Subcutaneous abdominal adipose tissue (tissue), 5 donors: ENCODE data around the gene CALML6.

ENCODE experiments used
- H3K27ac ChIP-seq: one replicate; pipeline ENCODE4 v1.7.0; 2013; ENCODE audit warnings: low read depth, mild to moderate bottlenecking, inconsistent platforms, low read length, moderate library complexity
- H3K27me3 ChIP-seq, 5 donors: one replicate each; pipeline ENCODE4 v1.7.0; 2013; ENCODE audit warnings: low read length in 5 of 5, inconsistent platforms in 1 of 5; ENCODE audit not compliant: control insufficient read depth in 5 of 5, insufficient read depth in 4 of 5
- H3K36me3 ChIP-seq, 5 donors: one replicate each; pipeline ENCODE4 v1.7.0; 2013; ENCODE audit warnings: low read length in 5 of 5; ENCODE audit not compliant: control insufficient read depth in 5 of 5, insufficient read depth in 5 of 5
- H3K4me1 ChIP-seq, 5 donors: one replicate each; pipeline ENCODE4 v1.7.0; 2013; ENCODE audit warnings: low read length in 5 of 5, mild to moderate bottlenecking in 3 of 5, moderate library complexity in 1 of 5; ENCODE audit not compliant: control insufficient read depth in 5 of 5, insufficient read depth in 5 of 5
- H3K4me3 ChIP-seq, 5 donors: one replicate each; pipeline ENCODE4 v1.7.0; 2013; ENCODE audit warnings: low read length in 5 of 5, low read depth in 1 of 5
- H3K9ac ChIP-seq, 5 donors: one replicate each; pipeline ENCODE4 v1.7.0; 2013; ENCODE audit warnings: low read length in 5 of 5, mild to moderate bottlenecking in 4 of 5, moderate library complexity in 3 of 5
- H3K9me3 ChIP-seq, 5 donors: one replicate each; pipeline ENCODE4 v1.7.0; 2013; ENCODE audit warnings: low read length in 5 of 5; ENCODE audit not compliant: control insufficient read depth in 5 of 5
- donor health status: healthy.
- donor health status: healthy.
- donor health status: healthy.
- donor health status: healthy.
- donor health status: healthy.

Gene CALML6

GRCh38 chr1:1954015-1954414 lies 39.0 kb downstream of the CALML6 start:
- no peak overlapping the region for H3K27ac ChIP-seq
- no peak overlapping the region for H3K4me3 ChIP-seq
- no peaks in the 10 kb centered on the region for H3K36me3 ChIP-seq
- H3K9ac ChIP-seq = no peak overlapping the region
- H3K27me3 ChIP-seq = peaks cover 7 to 33% (median 16%) of the 10 kb centered on the region in 5 donors
- H3K4me1 ChIP-seq = no peaks in the 10 kb centered on the region
- H3K9me3 ChIP-seq = no peaks in the 10 kb centered on the region

GRCh38 chr1:1954831-1955441 lies 39.9 kb downstream of the CALML6 start:
- no peaks in the 10 kb centered on the region for H3K36me3 ChIP-seq
- H3K4me1 ChIP-seq = peaks cover 0 to 5% (median 3%) of the 10 kb centered on the region in 5 donors
- no peak overlapping the region for H3K9ac ChIP-seq
- H3K27ac ChIP-seq = no peak overlapping the region
- H3K9me3 ChIP-seq = no peaks in the 10 kb centered on the region
- H3K27me3 ChIP-seq = peaks cover 8 to 39% (median 16%) of the 10 kb centered on the region in 5 donors
- no peak overlapping the region for H3K4me3 ChIP-seq

- H3K4me1 ChIP-seq = peaks cover 3 to 12% (median 11%) of the 10 kb centered on the region in 5 donors
- H3K4me3 ChIP-seq = no peak overlapping the region
- H3K9me3 ChIP-seq = no peaks in the 10 kb centered on the region
- H3K9ac ChIP-seq = no peak overlapping the region
- no peak overlapping the region for H3K27ac ChIP-seq
- H3K27me3 ChIP-seq = peaks cover 8 to 43% (median 16%) of the 10 kb centered on the region in 5 donors
- H3K36me3 ChIP-seq = no peaks in the 10 kb centered on the region
Observed at GRCh38 chr1:1955621-1956094, 40.6 kb downstream of the CALML6 start.

- Histone ChIP-seq H3K27me3 (peaks cover 8 to 43% (median 16%) of the 10 kb centered on the region in 5 donors), H3K36me3 (no peaks in the 10 kb centered on the region), H3K9ac (no peak overlapping the region), H3K4me1 (peaks cover 3 to 17% (median 13%) of the 10 kb centered on the region in 5 donors), H3K9me3 (no peaks in the 10 kb centered on the region), H3K4me3 (no peak overlapping the region), H3K27ac (no peak overlapping the region)
Observed at GRCh38 chr1:1956101-1956500, 41.0 kb downstream of the CALML6 start.

GRCh38 chr1:1956586-1957532 lies 41.8 kb downstream of the CALML6 start:
- peaks cover 10 to 51% (median 16%) of the 10 kb centered on the region in 5 donors for H3K27me3 ChIP-seq
- no peak overlapping the region for H3K9ac ChIP-seq
- H3K4me1 ChIP-seq = peaks cover 3 to 17% (median 13%) of the 10 kb centered on the region in 5 donors
- no peak overlapping the region for H3K4me3 ChIP-seq
- no peak overlapping the region for H3K27ac ChIP-seq
- no peaks in the 10 kb centered on the region for H3K36me3 ChIP-seq
- H3K9me3 ChIP-seq = no peaks in the 10 kb centered on the region

GRCh38 chr1:1957533-1957961 lies 42.5 kb downstream of the CALML6 start:
- H3K9me3 ChIP-seq = no peaks in the 10 kb centered on the region
- H3K27me3 ChIP-seq = peaks cover 11 to 52% (median 16%) of the 10 kb centered on the region in 5 donors
- no peak overlapping the region for H3K4me3 ChIP-seq
- no peaks in the 10 kb centered on the region for H3K36me3 ChIP-seq
- H3K9ac ChIP-seq = no peak overlapping the region
- peaks cover 3 to 17% (median 13%) of the 10 kb centered on the region in 5 donors for H3K4me1 ChIP-seq
- H3K27ac ChIP-seq = no peak overlapping the region

- Histone ChIP-seq H3K9ac (no peak overlapping the region), H3K4me3 (no peak overlapping the region), H3K27ac (no peak overlapping the region), H3K4me1 (peaks cover 3 to 17% (median 13%) of the 10 kb centered on the region in 5 donors), H3K27me3 (peaks cover 11 to 52% (median 16%) of the 10 kb centered on the region in 5 donors), H3K9me3 (no peaks in the 10 kb centered on the region), H3K36me3 (no peaks in the 10 kb centered on the region)
Observed at GRCh38 chr1:1958071-1958541, 43.0 kb downstream of the CALML6 start.

- Histone ChIP-seq H3K9me3 (no peaks in the 10 kb centered on the region), H3K36me3 (no peaks in the 10 kb centered on the region), H3K27me3 (peaks cover 16 to 49% (median 17%) of the 10 kb centered on the region in 5 donors), H3K4me3 (peak overlapping the region in 1 of 5 donors; percentile 6), H3K9ac (no peak overlapping the region), H3K4me1 (peaks cover 3 to 17% (median 13%) of the 10 kb centered on the region in 5 donors), H3K27ac (no peak overlapping the region)
Observed at GRCh38 chr1:1959459-1959839, 44.4 kb downstream of the CALML6 start.

GRCh38 chr1:1959840-1960479 lies 44.9 kb downstream of the CALML6 start:
- H3K9me3 ChIP-seq = no peaks in the 10 kb centered on the region
- H3K4me1 ChIP-seq = peaks cover 3 to 17% (median 13%) of the 10 kb centered on the region in 5 donors
- no peak overlapping the region for H3K9ac ChIP-seq
- peaks cover 16 to 52% (median 17%) of the 10 kb centered on the region in 5 donors for H3K27me3 ChIP-seq
- H3K4me3 ChIP-seq = peak overlapping the region in 1 of 5 donors; percentile 6
- no peaks in the 10 kb centered on the region for H3K36me3 ChIP-seq
- no peak overlapping the region for H3K27ac ChIP-seq
